Limb (tissue), 2 donors: Measurements from ENCODE around the gene STH.
A peak's percentile ranks its signal among the peaks of the same experiment; 100 is the strongest.

Experiments
- DNase-seq, 2 donors: peaks; one replicate each; pipeline ENCODE4 v3.0.0-alpha.2; 2016; ENCODE audit errors: extremely low spot score in 2 of 2

STH gene

DNA sequence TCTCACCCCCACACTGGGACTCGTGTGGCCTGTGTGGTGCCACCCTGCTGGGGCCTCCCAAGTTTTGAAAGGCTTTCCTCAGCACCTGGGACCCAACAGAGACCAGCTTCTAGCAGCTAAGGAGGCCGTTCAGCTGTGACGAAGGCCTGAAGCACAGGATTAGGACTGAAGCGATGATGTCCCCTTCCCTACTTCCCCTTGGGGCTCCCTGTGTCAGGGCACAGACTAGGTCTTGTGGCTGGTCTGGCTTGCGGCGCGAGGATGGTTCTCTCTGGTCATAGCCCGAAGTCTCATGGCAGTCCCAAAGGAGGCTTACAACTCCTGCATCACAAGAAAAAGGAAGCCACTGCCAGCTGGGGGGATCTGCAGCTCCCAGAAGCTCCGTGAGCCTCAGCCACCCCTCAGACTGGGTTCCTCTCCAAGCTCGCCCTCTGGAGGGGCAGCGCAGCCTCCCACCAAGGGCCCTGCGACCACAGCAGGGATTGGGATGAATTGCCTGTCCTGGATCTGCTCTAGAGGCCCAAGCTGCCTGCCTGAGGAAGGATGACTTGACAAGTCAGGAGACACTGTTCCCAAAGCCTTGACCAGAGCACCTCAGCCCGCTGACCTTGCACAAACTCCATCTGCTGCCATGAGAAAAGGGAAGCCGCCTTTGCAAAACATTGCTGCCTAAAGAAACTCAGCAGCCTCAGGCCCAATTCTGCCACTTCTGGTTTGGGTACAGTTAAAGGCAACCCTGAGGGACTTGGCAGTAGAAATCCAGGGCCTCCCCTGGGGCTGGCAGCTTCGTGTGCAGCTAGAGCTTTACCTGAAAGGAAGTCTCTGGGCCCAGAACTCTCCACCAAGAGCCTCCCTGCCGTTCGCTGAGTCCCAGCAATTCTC is 27.4 kb downstream of the STH start:
- no peak for DNase-seq

DNA sequence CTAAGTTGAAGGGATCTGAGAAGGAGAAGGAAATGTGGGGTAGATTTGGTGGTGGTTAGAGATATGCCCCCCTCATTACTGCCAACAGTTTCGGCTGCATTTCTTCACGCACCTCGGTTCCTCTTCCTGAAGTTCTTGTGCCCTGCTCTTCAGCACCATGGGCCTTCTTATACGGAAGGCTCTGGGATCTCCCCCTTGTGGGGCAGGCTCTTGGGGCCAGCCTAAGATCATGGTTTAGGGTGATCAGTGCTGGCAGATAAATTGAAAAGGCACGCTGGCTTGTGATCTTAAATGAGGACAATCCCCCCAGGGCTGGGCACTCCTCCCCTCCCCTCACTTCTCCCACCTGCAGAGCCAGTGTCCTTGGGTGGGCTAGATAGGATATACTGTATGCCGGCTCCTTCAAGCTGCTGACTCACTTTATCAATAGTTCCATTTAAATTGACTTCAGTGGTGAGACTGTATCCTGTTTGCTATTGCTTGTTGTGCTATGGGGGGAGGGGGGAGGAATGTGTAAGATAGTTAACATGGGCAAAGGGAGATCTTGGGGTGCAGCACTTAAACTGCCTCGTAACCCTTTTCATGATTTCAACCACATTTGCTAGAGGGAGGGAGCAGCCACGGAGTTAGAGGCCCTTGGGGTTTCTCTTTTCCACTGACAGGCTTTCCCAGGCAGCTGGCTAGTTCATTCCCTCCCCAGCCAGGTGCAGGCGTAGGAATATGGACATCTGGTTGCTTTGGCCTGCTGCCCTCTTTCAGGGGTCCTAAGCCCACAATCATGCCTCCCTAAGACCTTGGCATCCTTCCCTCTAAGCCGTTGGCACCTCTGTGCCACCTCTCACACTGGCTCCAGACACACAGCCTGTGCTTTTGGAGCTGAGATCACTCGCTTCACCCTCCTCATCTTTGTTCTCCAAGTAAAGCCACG is 28.3 kb downstream of the STH start:
- no peak for DNase-seq

DNA sequence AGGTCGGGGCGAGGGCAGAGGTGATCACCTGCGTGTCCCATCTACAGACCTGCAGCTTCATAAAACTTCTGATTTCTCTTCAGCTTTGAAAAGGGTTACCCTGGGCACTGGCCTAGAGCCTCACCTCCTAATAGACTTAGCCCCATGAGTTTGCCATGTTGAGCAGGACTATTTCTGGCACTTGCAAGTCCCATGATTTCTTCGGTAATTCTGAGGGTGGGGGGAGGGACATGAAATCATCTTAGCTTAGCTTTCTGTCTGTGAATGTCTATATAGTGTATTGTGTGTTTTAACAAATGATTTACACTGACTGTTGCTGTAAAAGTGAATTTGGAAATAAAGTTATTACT is 28.9 kb downstream of the STH start:
- no peak for DNase-seq

DNA sequence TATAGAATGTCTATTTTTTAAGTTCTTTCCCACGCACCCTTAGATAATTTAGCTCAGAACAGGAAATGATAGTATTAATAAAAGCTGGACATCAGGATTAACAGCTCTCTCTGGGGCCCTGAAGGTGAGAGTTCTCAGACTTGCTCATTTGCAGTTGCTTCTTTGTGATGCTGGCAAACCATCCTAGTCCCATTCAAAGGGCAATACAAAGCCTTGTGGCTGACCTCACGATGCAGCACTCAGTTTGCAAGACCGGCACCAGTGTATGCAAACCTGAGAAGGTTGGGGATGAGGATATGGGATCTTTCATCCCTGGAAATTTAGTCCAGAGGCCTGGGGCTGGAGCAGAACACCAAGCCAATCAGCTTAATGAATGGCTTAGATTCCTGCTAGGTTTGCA is 29.3 kb downstream of the STH start:
- DNase-seq = no peak

DNA sequence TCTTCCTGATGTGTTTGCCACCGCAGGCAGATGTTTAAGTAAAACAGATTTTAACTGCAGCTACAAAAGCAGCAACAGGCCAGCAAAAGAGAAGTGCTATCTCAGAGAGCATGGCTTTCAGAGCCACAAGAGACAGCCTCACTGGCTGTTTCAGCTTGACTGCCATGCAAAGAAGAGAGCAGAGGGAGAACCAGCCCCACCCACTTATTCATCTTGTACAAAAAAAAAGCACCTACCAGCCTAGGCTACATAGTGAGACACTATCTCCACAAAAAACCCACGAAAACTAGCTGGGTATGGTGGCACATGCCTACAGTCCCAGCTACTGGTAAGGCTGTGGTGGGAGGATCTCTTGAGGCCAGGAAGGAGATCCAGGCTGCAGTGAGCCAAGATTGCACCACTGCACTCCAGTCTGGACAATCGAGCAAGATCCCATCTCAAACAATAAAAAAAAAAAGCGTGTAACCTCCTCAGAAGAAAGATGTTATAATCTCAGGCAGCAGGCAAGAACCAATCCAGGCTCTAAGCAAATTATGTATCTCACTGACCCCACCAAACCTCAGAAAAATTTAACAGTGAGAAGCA is 30.0 kb downstream of the STH start:
- no peak for DNase-seq

DNA sequence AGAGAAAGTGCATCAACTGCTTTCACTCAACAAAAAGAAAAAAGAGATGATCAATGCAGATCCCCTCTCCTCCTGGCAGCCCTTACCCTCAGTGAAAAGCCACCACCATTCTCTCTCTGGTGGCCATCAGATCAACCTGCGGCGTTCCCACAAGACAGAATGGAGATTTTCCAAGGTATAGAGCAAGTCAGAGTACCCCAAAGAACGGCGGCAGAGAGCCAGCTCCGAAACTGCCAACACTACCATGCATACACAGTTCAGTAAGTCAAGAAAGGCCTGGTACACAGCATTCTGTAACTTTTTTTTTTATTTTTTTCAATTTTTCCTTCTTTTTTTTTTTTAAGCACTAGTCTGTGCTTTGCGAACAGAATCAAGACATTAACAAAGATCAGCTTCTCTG is 30.6 kb downstream of the STH start:
- DNase-seq = no peak

DNA sequence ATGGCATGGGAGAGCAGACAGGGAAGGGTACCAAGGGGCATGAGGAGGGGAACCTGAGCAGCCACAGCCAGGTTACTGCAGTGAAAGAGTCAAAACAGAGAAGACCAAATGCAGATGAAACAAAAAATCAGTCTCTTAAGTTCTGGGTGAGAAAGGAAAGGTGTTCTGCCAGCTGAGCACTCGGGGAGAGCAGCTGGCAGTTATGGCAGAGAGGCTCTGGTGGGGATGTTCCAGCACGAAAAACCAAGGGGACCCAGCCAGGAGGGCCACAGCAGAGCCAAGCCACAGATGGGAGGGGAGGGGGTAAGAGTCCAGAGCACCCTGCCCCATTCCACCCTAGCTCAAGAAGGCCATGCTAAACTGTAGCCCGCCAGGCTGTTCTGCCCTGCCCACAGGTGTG is 31.7 kb downstream of the STH start:
- no peak for DNase-seq

DNA sequence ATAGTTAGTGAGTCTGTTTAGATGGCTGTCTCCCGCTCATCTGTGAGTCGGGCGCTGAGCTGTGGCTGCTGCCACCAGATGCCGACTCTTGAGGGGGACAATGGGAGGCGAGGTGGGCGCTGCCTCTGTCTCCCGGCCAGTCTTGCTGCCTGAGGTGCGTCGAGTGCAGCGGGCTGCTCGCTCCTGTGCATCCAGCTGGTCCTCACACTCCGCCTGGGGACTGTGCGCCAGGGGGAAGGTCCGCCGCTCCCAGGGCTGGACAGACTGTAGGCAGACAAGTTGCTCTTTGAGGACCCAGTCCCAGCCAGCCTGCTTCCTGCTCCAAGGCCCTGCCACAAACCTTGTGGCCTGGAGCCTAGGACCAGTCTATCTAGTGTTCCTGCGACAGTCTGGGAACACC is 32.4 kb downstream of the STH start:
- no peak for DNase-seq

DNA sequence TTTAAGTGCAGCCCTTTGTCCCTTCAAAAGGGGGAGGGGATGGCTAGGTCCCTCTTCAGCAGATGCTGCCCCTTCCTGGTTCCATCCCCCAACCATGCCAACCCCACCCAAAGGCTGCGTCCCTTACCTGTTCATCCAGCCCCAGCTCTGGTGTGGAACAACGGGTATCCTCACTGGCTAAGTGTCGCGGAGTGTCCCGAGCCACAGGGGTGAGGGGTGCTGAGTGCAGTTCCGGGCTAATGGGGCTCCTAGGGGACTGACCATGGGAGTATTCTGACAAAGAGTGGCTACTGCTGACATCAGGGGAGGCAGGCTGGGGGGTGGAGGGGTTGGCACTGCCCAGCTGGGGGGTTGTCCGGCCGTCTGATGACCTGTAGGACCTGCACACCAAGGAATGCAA is 32.9 kb downstream of the STH start:
- DNase-seq = no peak

DNA sequence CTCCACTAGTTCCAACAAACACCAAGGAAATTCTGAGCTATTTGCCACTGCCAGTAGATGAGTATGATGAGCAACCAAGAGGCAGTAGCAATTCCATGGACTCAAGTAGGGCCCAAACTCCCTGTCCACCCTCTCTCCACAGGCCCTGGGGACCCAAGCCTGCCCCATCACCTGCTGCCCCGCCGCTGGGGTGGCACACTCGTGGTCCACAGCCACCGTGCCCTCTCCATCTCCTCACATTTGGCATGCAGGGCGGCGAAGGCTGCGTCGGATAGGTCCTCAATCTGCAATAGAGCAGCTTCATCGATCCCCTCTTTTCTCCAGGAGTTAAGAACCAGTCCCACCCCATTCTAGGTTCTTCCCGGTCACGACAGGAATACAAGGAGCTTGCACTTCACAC is 33.9 kb downstream of the STH start:
- no peak for DNase-seq

DNA sequence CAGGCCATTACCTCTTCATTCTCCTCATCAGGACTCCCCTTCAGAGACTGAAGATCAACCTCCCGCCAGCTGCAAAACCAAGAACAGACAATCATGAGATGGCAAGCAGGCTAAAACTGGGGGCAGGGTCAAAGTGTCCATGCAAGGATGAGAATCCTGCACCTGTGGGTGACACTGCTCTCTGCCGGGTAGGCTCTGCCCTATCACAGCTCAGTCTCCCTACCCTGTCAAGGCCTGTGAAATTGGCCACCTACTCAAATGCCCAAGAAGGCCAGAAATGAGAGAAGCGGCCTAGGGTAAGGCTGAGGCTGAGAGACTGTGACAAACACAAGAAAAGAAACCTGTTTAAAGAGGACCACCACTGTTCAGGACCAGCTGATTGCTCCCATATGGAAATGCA is 34.3 kb downstream of the STH start:
- no peak for DNase-seq

DNA sequence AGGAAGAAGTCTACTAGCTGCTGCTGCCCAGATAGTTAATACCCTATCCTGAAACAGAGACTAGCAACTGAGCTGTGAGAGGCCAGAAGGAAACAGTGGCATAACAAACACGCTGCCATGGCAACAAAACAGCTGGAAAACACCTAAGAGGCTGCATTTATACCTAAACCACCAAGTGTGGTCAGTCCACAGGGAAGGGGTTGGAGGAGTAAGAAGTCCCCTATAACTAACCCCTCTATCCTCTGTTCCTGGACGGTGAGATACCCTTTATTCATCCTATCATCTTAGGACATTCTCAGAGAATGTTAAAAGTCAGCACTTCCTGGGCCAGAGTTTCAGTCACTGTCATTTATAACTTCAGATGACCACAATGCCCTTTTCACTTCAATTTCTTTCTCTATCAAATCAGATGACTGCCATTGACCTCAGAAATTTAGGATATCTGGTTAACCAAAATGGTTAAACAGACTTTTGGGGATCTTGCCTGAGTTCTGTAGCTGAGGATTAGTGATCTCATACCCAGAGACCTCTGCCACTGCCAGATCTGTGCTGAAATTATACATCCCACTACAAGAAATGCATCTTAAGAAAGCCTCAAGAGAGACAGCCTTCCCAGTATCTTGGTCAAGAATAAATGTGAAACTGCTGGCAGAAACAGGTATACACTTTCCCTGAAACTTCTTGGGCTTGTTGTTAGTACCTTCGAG is 36.2 kb downstream of the STH start:
- DNase-seq = no peak

DNA sequence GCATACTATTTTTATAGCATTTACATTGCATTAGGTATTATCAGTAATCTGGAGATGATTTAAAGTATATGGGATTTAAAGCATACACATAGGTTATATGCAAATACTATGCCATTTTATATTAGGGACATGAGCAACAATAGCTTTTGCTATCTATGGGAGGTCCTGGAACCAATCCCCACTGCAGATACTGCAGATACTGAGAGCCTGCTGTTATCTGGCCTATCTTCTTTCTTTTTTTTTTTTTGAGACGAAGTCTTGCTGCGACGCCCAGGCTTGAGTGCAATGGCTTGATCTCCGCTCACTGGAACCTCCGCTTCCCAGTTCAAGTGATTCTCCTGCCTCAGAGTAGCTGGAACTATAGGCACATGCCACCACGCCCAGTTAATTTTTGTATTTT is 37.4 kb downstream of the STH start:
- no peak for DNase-seq

DNA sequence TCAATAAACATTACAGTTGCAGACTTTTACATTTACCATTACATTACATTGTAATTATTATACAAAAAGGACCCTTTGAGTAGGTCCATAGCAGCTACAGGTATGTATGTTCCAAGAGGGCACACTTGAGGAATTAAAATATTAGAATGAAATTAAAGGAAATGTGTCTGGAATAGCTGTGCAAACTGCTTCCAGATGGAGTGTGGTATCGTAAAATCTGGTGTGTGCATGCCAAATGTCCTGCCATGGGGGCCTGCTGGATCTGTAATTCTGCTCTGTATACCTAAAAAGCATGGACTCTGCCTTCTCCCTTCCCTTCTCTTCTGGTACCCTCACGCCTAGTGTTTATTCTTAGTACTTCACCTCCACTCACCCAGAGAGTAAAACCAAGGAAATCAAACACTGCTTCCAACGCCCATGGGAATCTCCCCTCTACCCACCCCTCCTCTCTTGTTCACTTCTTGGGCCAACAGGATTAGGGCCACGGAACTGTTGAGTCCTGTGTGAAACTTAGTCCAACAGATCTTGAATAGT is 38.7 kb downstream of the STH start:
- DNase-seq = no peak

DNA sequence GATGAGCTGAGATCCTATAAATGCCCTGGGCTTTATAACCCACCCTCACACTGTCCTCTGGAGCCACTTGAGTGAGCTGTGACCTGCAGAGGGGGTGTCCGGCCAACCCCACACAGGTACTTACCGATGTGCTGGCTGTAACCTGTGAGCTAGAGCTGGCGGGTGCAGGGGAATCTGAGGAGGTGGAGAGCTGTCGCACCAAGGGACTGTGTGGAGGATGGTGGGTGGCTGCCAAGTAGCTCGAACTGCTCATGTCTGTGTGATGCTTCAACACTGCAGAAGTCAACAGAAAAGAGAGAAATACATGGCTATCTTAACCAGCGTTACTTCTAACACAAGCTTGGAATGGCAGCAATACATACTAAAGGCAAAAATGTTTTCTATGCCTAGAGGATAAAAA is 39.4 kb downstream of the STH start:
- DNase-seq = no peak

DNA sequence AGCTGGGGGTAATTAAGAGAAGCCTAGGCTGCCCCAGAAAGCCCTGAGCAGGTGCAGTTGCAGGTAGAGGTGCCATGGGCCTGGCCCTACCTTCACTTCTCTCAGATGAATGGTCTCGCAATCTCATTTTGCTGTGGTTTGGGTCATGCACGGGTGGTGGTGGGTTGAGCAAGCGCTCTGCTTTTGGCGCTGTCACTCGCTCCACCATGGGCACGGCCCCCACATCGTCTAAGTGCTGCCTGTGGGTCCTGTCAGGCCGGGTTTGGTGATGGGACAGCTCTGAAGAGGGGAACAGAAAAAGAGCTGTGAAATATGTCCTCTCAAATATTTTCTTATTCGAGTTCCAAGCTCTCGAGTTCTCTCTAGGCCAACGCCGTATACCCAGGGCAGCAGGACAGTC is 39.9 kb downstream of the STH start:
- DNase-seq = no peak

DNA sequence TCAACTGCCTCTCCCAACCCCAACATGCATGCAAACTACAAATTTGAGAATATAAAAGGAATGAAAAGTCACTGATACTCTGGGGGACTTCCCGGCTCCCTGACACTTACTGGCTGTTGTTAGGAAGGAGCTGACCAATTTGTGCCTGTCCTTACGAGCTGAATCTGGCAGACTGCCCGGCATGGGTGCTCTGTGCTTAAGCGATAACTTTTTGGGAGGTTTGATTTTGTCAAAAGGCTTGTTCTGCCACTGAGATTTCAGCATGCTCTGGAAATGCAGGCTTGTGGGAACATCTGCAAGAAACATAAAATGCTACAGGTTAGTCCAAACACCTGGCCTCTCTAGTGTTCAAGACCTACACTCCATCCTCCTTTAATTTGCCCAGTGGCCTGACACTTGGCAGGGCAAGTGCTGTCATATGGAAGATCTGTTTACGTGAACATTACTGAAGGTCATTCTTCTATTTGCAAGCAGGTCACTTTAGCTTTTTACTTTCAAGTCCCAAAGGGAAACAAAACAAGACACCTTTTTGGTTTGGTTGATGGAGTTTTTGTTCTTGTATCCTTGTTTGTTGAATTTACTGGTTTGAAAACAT is 40.6 kb downstream of the STH start:
- DNase-seq = no peak

DNA sequence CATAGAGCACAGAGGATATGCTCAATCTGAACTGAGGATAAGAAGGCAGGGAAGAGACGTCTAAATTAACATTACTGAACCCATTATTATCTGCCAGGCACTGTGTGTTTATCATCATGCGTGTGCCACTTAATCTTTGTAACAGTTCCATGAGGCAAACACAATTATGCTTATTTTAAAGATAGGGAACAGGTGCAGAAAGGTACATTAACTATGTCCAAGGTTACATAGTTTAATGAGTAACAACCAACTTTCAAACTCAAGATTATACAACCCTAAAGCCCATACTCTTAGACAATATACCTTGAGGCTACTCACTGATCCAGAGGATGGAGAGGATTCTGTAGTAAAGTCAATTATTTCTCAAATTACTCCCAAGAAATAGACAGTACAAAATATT is 43.2 kb downstream of the STH start:
- DNase-seq = no peak

DNA sequence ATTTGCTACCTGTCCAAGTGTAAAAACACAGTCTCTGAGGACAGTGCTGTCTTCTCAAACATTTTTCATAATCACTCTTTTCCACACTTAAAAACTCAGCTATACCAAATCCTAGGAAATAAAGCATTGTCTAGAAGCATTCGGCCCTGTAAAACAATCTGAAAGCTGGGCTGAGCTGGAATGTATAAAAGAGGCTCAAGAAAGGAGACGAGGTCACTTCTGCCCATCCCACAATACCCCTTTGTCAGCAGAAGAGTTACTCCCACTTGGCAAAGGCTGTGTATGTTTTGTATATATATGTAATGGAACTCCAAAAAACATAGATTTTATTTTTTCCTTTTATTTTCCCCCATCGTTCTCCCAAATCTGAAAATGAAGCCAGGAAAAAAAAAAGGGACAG is 43.9 kb downstream of the STH start:
- no peak for DNase-seq

DNA sequence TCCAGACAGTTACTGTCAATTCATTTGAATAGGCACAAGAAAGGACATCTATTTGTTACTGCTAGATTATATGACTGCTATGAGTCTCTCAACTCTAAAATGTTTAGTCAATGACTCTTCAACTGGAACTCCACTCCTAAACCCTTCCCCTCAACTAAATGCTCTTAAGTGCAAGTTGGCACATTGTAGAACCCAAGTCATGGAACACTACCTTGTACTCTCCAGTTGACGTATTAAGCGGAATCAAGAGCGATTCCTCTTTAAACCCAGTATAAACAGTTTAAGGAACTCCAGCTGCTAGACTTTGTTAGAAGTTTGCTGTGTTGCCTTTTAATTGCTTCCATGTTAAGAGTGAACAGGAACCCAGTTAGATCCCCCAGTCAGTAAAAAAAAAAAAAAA is 44.6 kb downstream of the STH start:
- DNase-seq = no peak

DNA sequence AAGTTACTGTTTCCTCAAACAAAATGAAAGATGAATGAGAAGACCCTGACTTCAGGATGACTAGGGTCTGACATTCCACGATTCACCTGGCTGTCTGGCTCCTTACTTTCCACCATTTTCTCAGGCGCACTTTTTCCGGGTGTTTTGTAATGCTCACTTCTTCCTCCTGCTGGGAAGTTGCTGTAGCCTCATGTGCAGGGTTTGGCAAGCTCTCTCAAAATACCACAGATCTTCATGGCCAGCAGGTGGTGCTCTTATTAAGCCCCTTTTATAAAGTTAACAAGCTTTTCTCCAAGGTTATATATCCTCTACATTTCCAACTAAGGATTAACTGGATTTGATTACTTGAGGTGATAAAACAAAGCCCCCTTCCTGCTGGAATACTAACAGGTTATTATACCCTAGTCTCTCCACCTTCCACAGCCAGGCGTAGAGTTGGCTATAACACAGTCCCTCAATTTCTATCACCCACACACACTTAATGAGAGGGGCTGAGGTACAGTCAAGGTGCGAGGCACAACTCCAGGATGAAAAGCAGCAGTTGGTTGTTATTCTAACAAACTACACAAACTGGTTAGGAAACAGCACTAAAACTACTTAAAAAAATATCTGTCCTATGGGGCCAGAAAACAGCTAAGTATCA is 45.4 kb downstream of the STH start:
- peak; percentile 66 to 85 for DNase-seq
